Pulmonary artery endothelial cell (primary cell): ENCODE measurements around the gene OR14I1. TPM values are rescaled to one million over a fixed set of nuclear protein-coding genes. Genes with fewer than 3 reads are reported as not detected.
"Not testable (repeated sequence)": the region's sequence is repeated elsewhere in the genome, so short reads cannot be mapped to it uniquely, and the experiment has no call there.

Experiments
- DNase-seq: peaks from one replicate; pipeline ENCODE4 v3.0.0-alpha.2; 2011; ENCODE audit warnings: low read depth, low spot score
- total RNA-seq: library from RNA; depleted of rRNA; stranded (reverse); fragments of >200 nt; gene quantifications from 2 replicates; pipeline ENCODE4 v1.2.3, GENCODE V29; 2014

OR14I1 gene
- total RNA-seq, 1 donor from 2014 or later: not detected

DNA sequence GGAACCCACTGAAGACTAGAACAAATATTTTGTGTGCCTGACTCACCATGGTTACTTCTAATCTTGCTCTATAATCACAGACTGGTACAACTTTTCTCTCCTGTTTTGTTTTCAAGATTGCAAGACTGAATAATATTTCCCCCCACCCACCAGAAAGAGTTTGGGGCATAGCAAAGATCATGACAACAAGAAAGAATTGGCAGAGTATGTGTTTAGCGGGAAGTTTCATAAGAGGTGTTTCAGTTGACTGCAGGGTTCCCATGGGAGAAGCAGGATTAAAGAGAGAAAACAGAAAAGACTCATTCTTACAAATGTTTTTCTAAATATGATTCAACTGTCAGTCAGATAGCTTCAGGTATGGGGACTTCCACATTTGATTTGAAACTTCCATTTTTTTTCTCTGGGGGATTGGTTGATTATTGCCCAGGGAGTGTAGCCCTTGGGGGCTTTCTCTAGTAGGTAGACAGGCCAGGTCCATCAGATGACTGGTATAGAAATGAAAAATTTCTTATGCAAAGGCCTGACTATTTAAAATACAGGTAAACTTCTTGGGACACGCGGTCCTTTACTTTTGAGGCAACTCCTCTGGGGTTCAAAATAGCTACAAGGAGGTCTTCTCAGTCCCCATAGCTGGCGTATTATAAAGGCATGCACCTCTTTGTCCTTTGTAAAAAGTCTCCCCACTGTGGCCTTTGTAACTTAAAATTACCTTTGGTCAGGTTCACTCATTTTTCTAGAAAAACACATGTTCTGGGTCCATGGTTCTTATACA is 13.9 kb downstream of the OR14I1 start:
- DNase-seq: no peak

DNA sequence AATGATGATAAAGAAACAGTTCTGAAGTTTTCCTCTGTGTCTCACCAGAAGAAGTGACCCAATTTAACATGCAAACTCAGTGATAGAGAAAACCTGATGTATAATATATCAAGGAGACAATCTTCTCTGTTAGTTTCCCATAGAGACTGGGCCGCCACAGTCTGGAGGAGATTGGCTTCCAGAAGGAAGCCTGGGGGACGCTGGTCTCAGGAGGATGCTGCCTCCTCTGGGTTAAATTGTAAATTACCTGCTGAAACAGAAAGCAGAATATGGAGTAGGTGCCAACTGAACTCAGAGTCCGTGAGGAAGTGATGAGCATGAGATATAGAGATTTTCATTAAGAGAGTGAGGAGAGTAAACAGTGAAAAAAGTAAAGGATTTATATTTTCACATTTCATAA is 15.8 kb downstream of the OR14I1 start:
- no peak for DNase-seq

- DNase-seq: no peak
Measured at GRCh38 chr1:248681651-248682050, 20.9 kb downstream of the OR14I1 start.

DNA sequence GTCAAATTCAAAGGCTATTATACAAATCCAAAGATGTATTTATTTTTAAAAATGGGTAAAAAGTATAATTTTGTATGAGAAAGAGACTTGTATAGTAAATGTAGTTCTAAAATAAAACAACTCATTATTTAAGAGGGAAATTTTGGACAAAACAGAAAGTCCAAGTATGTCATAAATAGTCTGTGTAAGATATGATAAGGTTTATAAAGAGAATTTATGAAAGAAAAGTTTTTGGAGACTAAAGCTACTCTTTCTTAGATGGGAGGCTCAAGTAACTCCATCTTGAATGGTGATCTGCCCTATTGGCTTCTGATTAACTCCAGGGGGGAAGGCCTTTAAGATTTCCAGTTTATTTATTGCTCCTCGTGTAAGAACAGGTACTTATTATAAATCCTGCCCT is 32.6 kb downstream of the OR14I1 start:
- no peak for DNase-seq

DNA sequence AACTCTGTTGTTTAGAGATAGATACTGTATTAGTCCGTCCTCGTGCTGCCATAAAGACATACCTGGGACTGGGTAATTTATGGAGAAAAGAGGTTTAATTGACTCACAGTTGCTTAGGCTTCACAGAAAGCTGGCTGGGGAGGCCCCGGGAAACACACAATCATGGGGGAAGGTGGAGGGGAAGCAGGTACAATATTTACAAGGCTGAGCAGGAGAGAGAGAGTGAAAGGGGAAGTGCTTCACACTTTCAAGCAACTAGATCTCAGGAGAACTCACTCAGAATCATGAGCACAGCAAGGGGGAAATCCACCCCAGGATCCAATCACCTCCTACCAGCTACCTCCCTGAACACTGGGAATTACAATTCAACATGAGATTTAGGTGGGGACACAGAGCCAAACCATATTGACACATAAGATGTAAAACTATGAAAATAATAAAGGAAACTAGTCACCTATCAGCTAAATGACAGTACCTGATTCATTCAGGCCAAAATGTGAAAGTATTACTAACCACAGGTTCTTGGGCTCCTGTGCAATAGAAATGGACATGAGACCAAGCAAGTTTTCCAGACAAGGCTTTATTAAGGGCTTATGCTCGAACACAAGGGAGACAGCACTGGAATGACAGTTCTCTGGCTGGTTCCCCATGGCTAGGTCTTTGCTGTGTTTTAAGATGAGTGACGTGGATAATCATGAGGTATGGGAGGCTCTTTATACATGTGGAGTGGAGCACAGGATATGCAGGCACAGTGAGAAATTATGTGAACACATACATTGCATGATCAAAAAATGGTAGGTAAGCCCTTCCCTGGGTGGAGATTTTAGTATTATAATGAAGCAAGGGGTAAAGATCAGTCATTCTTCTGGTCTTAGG is 38.9 kb downstream of the OR14I1 start:
- not testable (repeated sequence) for DNase-seq

DNA sequence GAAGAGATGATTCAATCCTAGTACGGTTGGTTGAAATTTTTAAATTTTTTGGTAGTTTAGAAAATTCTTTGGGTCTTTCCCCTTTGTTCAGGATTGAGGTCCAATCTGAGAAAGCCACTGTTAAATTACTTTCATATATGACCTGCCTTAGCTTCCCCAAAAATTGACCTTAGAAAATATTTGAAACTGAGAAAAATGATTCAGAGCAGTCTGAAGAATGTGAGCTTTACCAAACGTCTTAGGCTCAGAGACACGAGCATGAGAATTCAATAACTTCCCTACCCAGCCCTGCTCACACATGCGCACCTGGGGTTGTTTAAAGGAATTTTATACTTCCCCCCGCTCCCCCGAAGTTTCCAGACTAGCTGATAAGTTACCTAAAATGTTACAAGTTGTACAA is 45.8 kb downstream of the OR14I1 start:
- not testable (repeated sequence) for DNase-seq

- DNase-seq: not testable (repeated sequence)
Measured at GRCh38 chr1:248655354-248655753, 47.2 kb downstream of the OR14I1 start, which contains the start of gene OR2T27. Gene OR2T27 (minus strand): TSS chr1:248655528. CDS start chr1:248650884, 4,644 bp downstream.

Other genes with a start within 250 kb of the OR14I1 start
- gene OR2T3, start 229.4 kb downstream of the OR14I1 start, total RNA-seq: not detected in 2 replicates
- gene OR2T5, start 214.2 kb downstream of the OR14I1 start, total RNA-seq: not detected in 2 replicates
- gene OR2G6, start 194.7 kb downstream of the OR14I1 start, total RNA-seq: not detected in 2 replicates
- gene OR2T29, start 140.0 kb downstream of the OR14I1 start, total RNA-seq: not detected in 2 replicates
- gene OR2T34, start 128.0 kb downstream of the OR14I1 start, total RNA-seq: not detected in 2 replicates
- gene OR2T10, start 105.1 kb downstream of the OR14I1 start, total RNA-seq: not detected in 2 replicates
- gene OR2T11, start 67.7 kb downstream of the OR14I1 start, total RNA-seq: not detected in 2 replicates
- gene OR2T35, start 57.5 kb downstream of the OR14I1 start, total RNA-seq: not detected in 2 replicates
- not detected in 2 replicates for gene OR2T27, start 47.2 kb downstream of the OR14I1 start, total RNA-seq
- gene LYPD8, start 53.0 kb upstream of the OR14I1 start, total RNA-seq: not detected in 2 replicates
- gene SH3BP5L, start 123.1 kb upstream of the OR14I1 start, total RNA-seq: 27.2 and 34.8 TPM in 2 replicates
- gene ZNF672, start 135.5 kb upstream of the OR14I1 start, total RNA-seq: 21.5 and 21.7 TPM in 2 replicates
- 8.6 and 15.9 TPM in 2 replicates for gene ZNF692, start 156.3 kb upstream of the OR14I1 start, total RNA-seq
- gene PGBD2, start 203.5 kb upstream of the OR14I1 start, total RNA-seq: 4.6 and 9.6 TPM in 2 replicates